HepG2 (cell line): Measurements from ENCODE around the gene FRK. TPM values are rescaled to one million over a fixed set of nuclear protein-coding genes. Genes with fewer than 3 reads are reported as not detected.

Experiments
- ARID2 ChIP-seq: sonication (generic); formaldehyde crosslinking; IDR thresholded peaks from 2 replicates; pipeline ENCODE4 v1.8.1; 2022; ENCODE audit warnings: mild to moderate bottlenecking, missing genetic modification reagents, borderline replicate concordance
- ASH2L ChIP-seq: fragments of 300-600, 200-600 bp; sonication (generic); IDR thresholded peaks from 2 replicates; pipeline ENCODE4 v1.7.0; 2017; ENCODE audit warnings: low read depth, mild to moderate bottlenecking, moderate library complexity, mixed read lengths, low read length; ENCODE audit not compliant: insufficient read length
- EP300 ChIP-seq, 3 experiments: sonication (generic) in 1 of 3; formaldehyde crosslinking in 1 of 3; IDR thresholded peaks; 2 replicates each; pipeline versions ENCODE4 v1.5.1 to v1.6.1; 2011 to 2020; ENCODE audit warnings: low read depth in 2 of 3, low read length in 2 of 3, borderline replicate concordance in 1 of 3, improper control_type of control experiment in 1 of 3, mild to moderate bottlenecking in 1 of 3, missing genetic modification reagents in 1 of 3, moderate library complexity in 1 of 3
- FOXK2 ChIP-seq: fragments of 450-650 bp; IDR thresholded peaks from 2 replicates; pipeline ENCODE4 v1.6.1; 2016
- HNF4G ChIP-seq, 2 experiments: sonication (generic) in 1 of 2; formaldehyde crosslinking in 1 of 2; IDR thresholded peaks; 2 replicates each; pipeline versions ENCODE4 v1.4.0 to v1.6.1; 2011 to 2020; ENCODE audit warnings: borderline replicate concordance in 2 of 2, low read depth in 2 of 2, mild to moderate bottlenecking in 2 of 2, low read length in 1 of 2, missing genetic modification reagents in 1 of 2, moderate library complexity in 1 of 2
- LCORL ChIP-seq, 2 experiments: fragments of 450-650 bp in 1 of 2; sonication (generic) in 1 of 2; formaldehyde crosslinking in 1 of 2; IDR thresholded peaks; 2 replicates each; pipeline versions ENCODE4 v1.5.0 to v1.6.1; 2017 to 2020; ENCODE audit warnings: antibody characterized with exemption in 1 of 2, missing genetic modification reagents in 1 of 2
- NPAS2 ChIP-seq: sonication (generic); formaldehyde crosslinking; IDR thresholded peaks from 2 replicates; pipeline ENCODE4 v1.8.0; 2022; ENCODE audit warnings: mild to moderate bottlenecking, missing genetic modification reagents, borderline replicate concordance
- SOX5 ChIP-seq: IDR thresholded peaks from 2 replicates; pipeline ENCODE4 v1.6.1; 2016; ENCODE audit warnings: borderline replicate concordance
- YY1 ChIP-seq: IDR thresholded peaks from 2 replicates; pipeline ENCODE4 v1.6.1; 2011; ENCODE audit warnings: low read length, low read depth, moderate library complexity, mild to moderate bottlenecking; ENCODE audit not compliant: insufficient read depth, insufficient replicate concordance
- ZBTB20 ChIP-seq: sonication (generic); formaldehyde crosslinking; IDR thresholded peaks from 2 replicates; pipeline ENCODE4 v1.8.1; 2023; ENCODE audit warnings: missing genetic modification reagents, low read depth, mild to moderate bottlenecking, borderline replicate concordance
- ZBTB43 ChIP-seq: sonication (generic); formaldehyde crosslinking; conservative IDR thresholded peaks from 2 replicates; pipeline ENCODE4 v1.4.0; 2020; ENCODE audit warnings: missing genetic modification reagents
- ZMYM3 ChIP-seq: sonication (generic); formaldehyde crosslinking; IDR thresholded peaks from 2 replicates; pipeline ENCODE4 v1.5.1; 2020; ENCODE audit warnings: mild to moderate bottlenecking, missing genetic modification reagents
- ZNF12 ChIP-seq: sonication (generic); formaldehyde crosslinking; IDR thresholded peaks from 2 replicates; pipeline ENCODE4 v1.5.0; 2020; ENCODE audit warnings: missing genetic modification reagents
- ZNF292 ChIP-seq: sonication (generic); formaldehyde crosslinking; IDR thresholded peaks from 2 replicates; pipeline ENCODE4 v1.8.1; 2022; ENCODE audit warnings: mild to moderate bottlenecking, low read depth, missing genetic modification reagents, borderline replicate concordance
- ZNF569 ChIP-seq: sonication (generic); formaldehyde crosslinking; IDR thresholded peaks from 2 replicates; pipeline ENCODE4 v1.5.0; 2020; ENCODE audit warnings: mild to moderate bottlenecking, missing genetic modification reagents, moderate library complexity, borderline replicate concordance
- ZNF652 ChIP-seq: IDR thresholded peaks from 2 replicates; pipeline ENCODE4 v1.6.1; 2016; ENCODE audit warnings: low read depth, borderline replicate concordance
- polyA plus RNA-seq, 8 experiments: library from polyadenylated mRNA; depleted of rRNA in 3 of 8; stranded (reverse) in 7 of 8; unstranded in 1 of 8; fragments of >200 nt; fragmentation: Illumina TruSeq in 4 of 8; extraction: Trizol in 4 of 8; gene quantifications; 2 replicates each; pipeline versions ENCODE4 v1.2.1 to v1.2.3, GENCODE V29; 2011 to 2016; ENCODE audit warnings: low read depth in 4 of 8, missing spikeins in 1 of 8, mixed read lengths in 1 of 8; ENCODE audit not compliant: insufficient read depth in 1 of 8
- total RNA-seq, 5 experiments: library from RNA; depleted of rRNA; stranded (reverse); fragments of >200 nt; fragmentation: Illumina TruSeq; extraction: Trizol; gene quantifications; 2 replicates each; pipeline ENCODE4 v1.2.3, GENCODE V29; 2016; ENCODE audit warnings: low read depth in 1 of 5

FRK gene
- total and polyA plus RNA-seq, 2 of the 13 experiments (the other 11 are each of a cell fraction or from before 2014, with no cell fraction given) = 1.3 to 2.9 TPM

DNA sequence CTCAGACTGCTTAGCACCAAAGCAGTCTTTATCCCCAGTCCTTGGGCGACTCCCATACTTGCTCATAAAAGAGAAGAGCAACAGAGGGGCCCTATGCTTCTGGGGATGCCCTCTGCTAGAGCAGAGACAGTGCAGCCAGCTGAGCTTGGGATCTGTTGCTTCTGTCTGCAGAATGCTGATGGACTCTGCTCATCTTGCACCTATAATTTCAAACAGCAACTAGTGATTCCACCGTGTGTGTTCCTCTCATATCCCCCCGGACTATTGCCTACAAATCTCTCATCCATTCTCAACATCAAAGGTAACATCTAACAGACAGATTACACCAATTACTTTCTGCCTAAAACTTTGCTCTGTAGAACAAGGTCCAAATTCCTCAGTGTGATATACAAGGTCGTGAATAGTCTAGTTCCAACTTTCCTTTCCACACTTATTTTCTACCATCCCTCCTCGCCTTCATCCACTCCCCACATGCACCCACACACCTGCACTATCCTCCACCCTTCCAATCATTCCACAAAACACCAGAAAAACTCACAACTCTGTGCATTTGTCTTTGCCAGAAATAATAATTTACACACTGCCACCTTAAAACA, 62.6 kb downstream of the FRK start (continued):
- TF ChIP-seq LCORL (IDR thresholded peaks at IDR 0.05) = peak; percentile 78; the same call in 1 of the 2 replicates
- TF ChIP-seq LCORL (CRISPR knock-in tag; IDR thresholded peaks at IDR 0.05) = 0 out of 2 replicates have a peak, but pooled peaks have one; percentile 20
- TF ChIP-seq FOXK2 = 0 out of 2 replicates have a peak, but pooled peaks have one; percentile 17
- TF ChIP-seq ZNF292 (CRISPR knock-in tag) = peak; percentile 44; the same call in 1 of the 2 replicates
- TF ChIP-seq ASH2L = peak; percentile 67
- TF ChIP-seq SOX5 (CRISPR knock-in tag) = 0 out of 2 replicates have a peak, but pooled peaks have one; percentile 14
- TF ChIP-seq ZBTB43 (CRISPR knock-in tag) = 0 out of 2 replicates have a peak, but pooled peaks have one; percentile 22
- peak; percentile 59; the same call in 1 of the 2 replicates for TF ChIP-seq HNF4G (IDR thresholded peaks at IDR 0.05; ENCODE audit: borderline replicate concordance, low read depth, low read length)
- no peak for TF ChIP-seq HNF4G (CRISPR knock-in tag; IDR thresholded peaks at IDR 0.05; ENCODE audit: borderline replicate concordance, low read depth)
- 0 out of 2 replicates have a peak, but pooled peaks have one; percentile 26 for TF ChIP-seq ZBTB20 (CRISPR knock-in tag)
- no peak for TF ChIP-seq EP300 (IDR thresholded peaks at IDR 0.05; ENCODE audit: low read depth in 2 of 2, low read length in 2 of 2)
- TF ChIP-seq EP300 (CRISPR knock-in tag; IDR thresholded peaks at IDR 0.05; ENCODE audit: borderline replicate concordance) = no peak
- no peak for TF ChIP-seq ZNF569 (CRISPR knock-in tag)
- TF ChIP-seq NPAS2 = no peak
- TF ChIP-seq YY1 = no peak
- TF ChIP-seq ARID2 (CRISPR knock-in tag) = no peak
- no peak for TF ChIP-seq ZMYM3 (CRISPR knock-in tag)
- TF ChIP-seq ZNF652 (CRISPR knock-in tag) = no peak
- no peak for TF ChIP-seq ZNF12
- TF ChIP-seq, all 625 proteins: peak for 23
